Measurements from ENCODE around the gene LRRTM2.
"Not testable (repeated sequence)": the region's sequence is repeated elsewhere in the genome, so short reads cannot be mapped to it uniquely, and the experiment has no call there.

LRRTM2 gene

GRCh38 chr5:138841531-138841930, 33.6 kb downstream of the LRRTM2 start:
- TF ChIP-seq GATA1 (IDR thresholded peaks at IDR 0.05; ENCODE audit: low read depth, low read length) (no peak), POLR2A (IDR thresholded peaks at IDR 0.05; ENCODE audit: low read length) (no peak)
- no peak for DNase-seq

- TF ChIP-seq POLR2A (IDR thresholded peaks at IDR 0.05; ENCODE audit: low read length), result no peak
- TF ChIP-seq GATA1 (IDR thresholded peaks at IDR 0.05; ENCODE audit: low read depth, low read length), result no peak
- DNase-seq, result no peak
These were observed 35.0 kb downstream of the LRRTM2 start for GRCh38 chr5:138840103-138840502.

- no peak for TF ChIP-seq GATA1 (IDR thresholded peaks at IDR 0.05; ENCODE audit: low read depth, low read length)
- no peak for DNase-seq
These were observed 38.0 kb downstream of the LRRTM2 start for GRCh38 chr5:138837160-138837559.

- DNase-seq, result not testable (repeated sequence)
These were observed 40.3 kb downstream of the LRRTM2 start for GRCh38 chr5:138834853-138835252.

GRCh38 chr5:138833726-138834480, 41.2 kb downstream of the LRRTM2 start:
- DNase-seq, result no peak
- TF ChIP-seq GATA1 (IDR thresholded peaks at IDR 0.05; ENCODE audit: low read depth, low read length) (no peak), POLR2A (IDR thresholded peaks at IDR 0.05; ENCODE audit: low read length) (no peak)

- TF ChIP-seq POLR2A (IDR thresholded peaks at IDR 0.05; ENCODE audit: low read length) (no peak), GATA1 (IDR thresholded peaks at IDR 0.05; ENCODE audit: low read depth, low read length) (no peak)
- DNase-seq, result no peak
These were observed 42.1 kb downstream of the LRRTM2 start for GRCh38 chr5:138833080-138833479.

- no peak for DNase-seq
- no peak for TF ChIP-seq POLR2A (IDR thresholded peaks at IDR 0.05; ENCODE audit: low read length)
- TF ChIP-seq GATA1 (IDR thresholded peaks at IDR 0.05; ENCODE audit: low read depth, low read length), result no peak
These were observed 42.9 kb downstream of the LRRTM2 start for GRCh38 chr5:138832218-138832617.

GRCh38 chr5:138831703-138832102, 43.4 kb downstream of the LRRTM2 start:
- TF ChIP-seq GATA1 (IDR thresholded peaks at IDR 0.05; ENCODE audit: low read depth, low read length) (no peak), POLR2A (IDR thresholded peaks at IDR 0.05; ENCODE audit: low read length) (no peak)
- DNase-seq, result no peak

GRCh38 chr5:138829341-138829740, 45.8 kb downstream of the LRRTM2 start:
- DNase-seq, result no peak
- no peak for TF ChIP-seq POLR2A (IDR thresholded peaks at IDR 0.05; ENCODE audit: low read length)
- no peak for TF ChIP-seq GATA1 (IDR thresholded peaks at IDR 0.05; ENCODE audit: low read depth, low read length)

- no peak for TF ChIP-seq POLR2A (IDR thresholded peaks at IDR 0.05; ENCODE audit: low read length)
- no peak for TF ChIP-seq GATA1 (IDR thresholded peaks at IDR 0.05; ENCODE audit: low read depth, low read length)
- no peak for DNase-seq
These were observed 46.6 kb downstream of the LRRTM2 start for GRCh38 chr5:138828556-138828955.

- DNase-seq, result peak; percentile 31 to 49
- TF ChIP-seq GATA1 (IDR thresholded peaks at IDR 0.05; ENCODE audit: low read depth, low read length) (no peak), POLR2A (IDR thresholded peaks at IDR 0.05; ENCODE audit: low read length) (no peak)
These were observed 49.9 kb downstream of the LRRTM2 start for GRCh38 chr5:138824924-138825863.

- TF ChIP-seq POLR2A (IDR thresholded peaks at IDR 0.05; ENCODE audit: low read length) (peak; percentile 48), GATA1 (IDR thresholded peaks at IDR 0.05; ENCODE audit: low read depth, low read length) (no peak)
- DNase-seq, result peak in 1 of 2 experiments; percentile 11
These were observed 50.6 kb downstream of the LRRTM2 start for GRCh38 chr5:138824516-138824915.

GRCh38 chr5:138820695-138821094, 54.4 kb downstream of the LRRTM2 start:
- no peak for DNase-seq
- TF ChIP-seq GATA1 (IDR thresholded peaks at IDR 0.05; ENCODE audit: low read depth, low read length), result no peak
- no peak for TF ChIP-seq POLR2A (IDR thresholded peaks at IDR 0.05; ENCODE audit: low read length)

- TF ChIP-seq GATA1 (IDR thresholded peaks at IDR 0.05; ENCODE audit: low read depth, low read length) (no peak), POLR2A (IDR thresholded peaks at IDR 0.05; ENCODE audit: low read length) (no peak)
These were observed 56.1 kb downstream of the LRRTM2 start for GRCh38 chr5:138819081-138819480.

More at GRCh38 chr5:138819081-138819480, 56.1 kb downstream of the LRRTM2 start:
- DNase-seq, result no peak
